RWPE1 (cell line): Measurements from ENCODE around the gene CCL28.
"Not testable (repeated sequence)": the region's sequence is repeated elsewhere in the genome, so short reads cannot be mapped to it uniquely, and the experiment has no call there.

ENCODE experiments used
- CTCF ChIA-PET: fragments of 350-600 bp; sonication (Branson Sonifier 250); formaldehyde crosslinking; extraction: SDS; loops from one replicate; lab custom pipeline; 2021; lab: Yijun Ruan, JAX
- POLR2A ChIA-PET: fragments of 400-600 bp; formaldehyde crosslinking; extraction: SDS; loops from one replicate; lab custom pipeline; 2020; ENCODE audit warnings: antibody characterized with exemption; ENCODE audit not compliant: low non-redundant PET; lab: Yijun Ruan, JAX
- DNase-seq: peaks from one replicate; pipeline ENCODE4 v3.0.0; 2012; ENCODE audit warnings: low spot score
- H3K27ac ChIP-seq: fragments of 450-650 bp; 2 replicates; pipeline ENCODE4 v1.5.1; 2017
- CTCF ChIP-seq: fragments of 450-650 bp; conservative IDR thresholded peaks from 2 replicates; pipeline ENCODE4 v1.5.1; 2017; ENCODE audit warnings: low read depth, mild to moderate bottlenecking

CCL28 gene

GRCh38 chr5:43432486-43433375 lies 20.5 kb upstream of the CCL28 start:
- POLR2A ChIA-PET, result no interaction called here
- H3K27ac ChIP-seq, result peak overlapping the region; percentile 48
- CTCF ChIA-PET, result interaction anchor here (1.2 kb wide), 1 partner anchor 17 kb away, joined by 3 read pairs; no protein-coding TSS in a partner anchor
- TF ChIP-seq CTCF, result no peak
- peak; percentile 73 for DNase-seq

- H3K27ac ChIP-seq, result no peak overlapping the region
- ChIA-PET POLR2A (no interaction called here), CTCF (no interaction called here)
- no peak for DNase-seq
- no peak for TF ChIP-seq CTCF
These were observed 17.5 kb upstream of the CCL28 start for GRCh38 chr5:43429706-43430105.

- no peak for DNase-seq
- ChIA-PET CTCF (no interaction called here), POLR2A (no interaction called here)
- no peak for TF ChIP-seq CTCF
- H3K27ac ChIP-seq, result no peak overlapping the region
These were observed 16.8 kb upstream of the CCL28 start for GRCh38 chr5:43429016-43429415.

- H3K27ac ChIP-seq, result peak overlapping the region; percentile 66; the same call in 1 of the 2 replicates
- DNase-seq, result no peak
- CTCF ChIA-PET, result no interaction called here
- POLR2A ChIA-PET, result no interaction called here
- no peak for TF ChIP-seq CTCF
These were observed 15.1 kb upstream of the CCL28 start for GRCh38 chr5:43427306-43427705.

- POLR2A ChIA-PET, result no interaction called here
- CTCF ChIA-PET, result interaction anchor here (0.6 kb wide), 1 partner anchor 11 kb away, joined by 7 read pairs; no protein-coding TSS in a partner anchor
- peak; percentile 71 for DNase-seq
- TF ChIP-seq CTCF, result no peak
- H3K27ac ChIP-seq, result peak overlapping the region; percentile 76
These were observed 13.8 kb upstream of the CCL28 start for GRCh38 chr5:43425983-43426382.

- POLR2A ChIA-PET, DNase-seq, H3K27ac ChIP-seq, CTCF ChIA-PET: not testable (repeated sequence)
These were observed 10.9 kb upstream of the CCL28 start for GRCh38 chr5:43423086-43423485.

- no peak overlapping the region for H3K27ac ChIP-seq
- POLR2A ChIA-PET, result no interaction called here
- peak; percentile 85 for DNase-seq
- TF ChIP-seq CTCF, result no peak
- CTCF ChIA-PET, result no interaction called here
These were observed 10.0 kb upstream of the CCL28 start for GRCh38 chr5:43422143-43422542.
